Measurements from ENCODE around the gene TPR.

The TPR gene

DNA sequence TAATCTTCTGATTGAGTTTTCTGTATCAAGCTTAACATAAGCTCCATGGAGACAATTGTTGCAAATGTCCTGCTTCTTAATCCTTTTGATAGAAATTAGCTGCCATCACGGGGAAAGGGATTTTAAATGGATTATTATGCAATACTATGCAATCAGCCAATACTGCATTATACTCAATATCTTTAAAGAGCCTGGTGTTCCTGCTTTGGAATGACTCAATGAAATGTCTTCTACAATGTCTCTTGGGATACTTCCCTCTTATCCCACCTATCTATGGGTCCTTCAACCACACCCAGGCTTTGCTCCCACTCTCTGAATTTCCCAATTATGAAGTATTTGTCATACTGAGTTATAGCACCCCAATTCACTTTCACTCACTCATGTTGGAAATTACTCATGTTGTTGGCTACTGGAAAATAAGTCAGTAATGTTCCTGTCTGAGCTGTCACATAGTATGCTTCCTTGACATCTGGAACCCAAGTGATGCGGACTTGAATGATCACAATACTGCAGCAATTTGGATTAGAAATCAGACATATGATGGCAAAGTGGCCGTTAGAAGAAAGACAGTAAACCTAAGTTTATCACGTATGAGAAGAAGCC, 85.0 kb downstream of the TPR start:
- TF ChIP-seq, protein P1, sequence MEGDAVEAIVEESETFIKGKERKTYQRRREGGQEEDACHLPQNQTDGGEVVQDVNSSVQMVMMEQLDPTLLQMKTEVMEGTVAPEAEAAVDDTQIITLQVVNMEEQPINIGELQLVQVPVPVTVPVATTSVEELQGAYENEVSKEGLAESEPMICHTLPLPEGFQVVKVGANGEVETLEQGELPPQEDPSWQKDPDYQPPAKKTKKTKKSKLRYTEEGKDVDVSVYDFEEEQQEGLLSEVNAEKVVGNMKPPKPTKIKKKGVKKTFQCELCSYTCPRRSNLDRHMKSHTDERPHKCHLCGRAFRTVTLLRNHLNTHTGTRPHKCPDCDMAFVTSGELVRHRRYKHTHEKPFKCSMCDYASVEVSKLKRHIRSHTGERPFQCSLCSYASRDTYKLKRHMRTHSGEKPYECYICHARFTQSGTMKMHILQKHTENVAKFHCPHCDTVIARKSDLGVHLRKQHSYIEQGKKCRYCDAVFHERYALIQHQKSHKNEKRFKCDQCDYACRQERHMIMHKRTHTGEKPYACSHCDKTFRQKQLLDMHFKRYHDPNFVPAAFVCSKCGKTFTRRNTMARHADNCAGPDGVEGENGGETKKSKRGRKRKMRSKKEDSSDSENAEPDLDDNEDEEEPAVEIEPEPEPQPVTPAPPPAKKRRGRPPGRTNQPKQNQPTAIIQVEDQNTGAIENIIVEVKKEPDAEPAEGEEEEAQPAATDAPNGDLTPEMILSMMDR (IDR thresholded peaks at IDR 0.05; ENCODE audit: borderline replicate concordance, insufficient read depth, low read depth, low read length) = no peak
- no peak overlapping the region for H3K4me3 ChIP-seq (ENCODE audit: low read depth, low read length)

DNA sequence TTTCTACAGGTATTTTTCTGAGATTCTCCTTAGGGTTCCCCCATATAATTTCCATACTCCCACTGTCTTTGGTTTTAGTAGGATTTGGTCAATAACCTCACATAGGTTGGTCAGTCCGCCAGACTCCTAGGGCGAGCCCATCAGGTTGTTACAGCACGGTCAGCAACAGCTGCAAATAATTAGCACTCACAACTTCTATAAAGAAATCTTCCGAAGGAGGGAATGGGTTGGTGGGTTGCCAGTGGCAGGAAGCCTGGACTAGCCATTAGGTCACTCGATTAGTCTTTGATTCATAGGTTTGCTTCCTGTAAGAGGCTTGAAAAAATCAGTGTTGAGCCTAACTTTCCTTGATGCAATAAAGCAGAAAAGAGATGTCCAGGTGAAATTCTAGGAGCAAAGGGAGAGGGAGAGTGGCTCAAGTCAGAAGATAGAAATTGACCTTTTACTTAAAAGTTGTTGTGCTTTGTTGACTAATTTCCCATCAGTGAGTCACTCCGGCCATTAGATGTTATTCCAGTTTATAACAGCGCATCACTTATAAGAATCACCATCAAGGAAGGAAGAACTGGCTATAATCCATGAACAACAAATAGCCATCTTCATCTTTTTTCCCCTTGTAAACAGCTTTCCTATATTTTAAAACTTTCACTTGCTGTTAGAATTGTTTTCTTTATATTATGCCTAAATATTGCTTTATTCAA, 88.3 kb downstream of the TPR start:
- TF ChIP-seq, protein P1 (IDR thresholded peaks at IDR 0.05; ENCODE audit: borderline replicate concordance, insufficient read depth, low read depth, low read length) = no peak

DNA sequence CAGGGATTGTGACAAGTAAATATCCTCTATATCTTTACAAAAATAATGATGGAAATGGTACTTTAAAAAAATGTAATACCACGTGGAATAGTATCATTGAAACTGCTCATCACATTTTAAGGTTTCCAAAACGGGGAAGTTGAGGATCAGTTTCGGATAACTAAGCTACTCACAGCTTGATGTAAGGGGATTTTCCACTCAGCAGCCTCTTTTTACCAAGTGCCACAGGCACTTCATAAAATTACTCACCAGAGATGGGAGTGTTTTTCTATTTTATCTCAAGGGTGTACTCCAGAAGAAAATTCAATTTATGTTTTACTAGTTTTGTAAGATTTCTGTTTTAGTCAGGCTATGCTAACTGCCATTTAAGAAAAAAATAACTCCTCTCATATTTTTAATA, 91.7 kb downstream of the TPR start:
- TF ChIP-seq, protein P1 (IDR thresholded peaks at IDR 0.05; ENCODE audit: borderline replicate concordance, insufficient read depth, low read depth, low read length) = no peak
- H3K4me3 ChIP-seq (ENCODE audit: low read depth, low read length) = no peak overlapping the region

More for the DNA sequence above, 88.3 kb downstream of the TPR start:
- H3K4me3 ChIP-seq (ENCODE audit: low read depth, low read length) = no peak overlapping the region

DNA sequence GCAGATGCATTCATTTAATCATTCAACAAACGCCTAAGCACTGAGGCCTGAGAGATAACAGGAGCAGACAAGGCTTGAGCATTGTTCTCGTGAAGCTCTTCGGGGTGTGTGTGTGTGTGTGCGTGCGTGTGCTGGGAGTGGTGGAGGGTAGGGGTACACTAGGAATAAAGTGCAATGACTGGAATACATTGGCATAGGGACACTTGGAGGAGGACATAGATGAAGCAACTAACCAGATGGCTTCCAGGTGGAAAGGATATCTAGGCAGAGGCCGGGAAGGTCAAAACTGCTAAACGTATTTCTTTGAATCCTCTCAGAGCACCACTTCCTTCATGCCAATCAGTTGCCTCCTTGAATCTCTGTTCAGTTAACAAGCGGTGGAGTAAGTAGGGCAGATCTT, 92.6 kb downstream of the TPR start:
- TF ChIP-seq, protein P1 (IDR thresholded peaks at IDR 0.05; ENCODE audit: borderline replicate concordance, insufficient read depth, low read depth, low read length) = no peak
- no peak overlapping the region for H3K4me3 ChIP-seq (ENCODE audit: low read depth, low read length)

DNA sequence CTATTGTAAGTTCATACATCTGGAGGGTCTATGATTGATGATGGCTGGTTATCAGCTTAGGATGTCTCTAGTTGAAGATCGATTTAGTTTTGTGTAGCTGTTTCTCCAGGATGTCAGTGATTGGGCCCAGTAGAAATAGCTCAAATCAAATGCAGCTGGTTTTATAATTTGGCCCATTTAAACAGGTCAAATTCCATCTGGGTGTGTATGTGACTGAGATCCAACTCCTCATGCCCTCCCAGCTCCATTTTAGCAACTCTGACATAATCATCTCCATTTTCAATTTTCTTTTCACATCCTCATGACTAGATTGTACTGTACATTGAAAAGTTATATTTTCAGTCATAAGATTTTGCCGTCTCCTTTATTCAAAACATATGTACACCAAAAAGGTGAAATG, 99.2 kb downstream of the TPR start:
- TF ChIP-seq, protein P1 (IDR thresholded peaks at IDR 0.05; ENCODE audit: borderline replicate concordance, insufficient read depth, low read depth, low read length) = no peak

DNA sequence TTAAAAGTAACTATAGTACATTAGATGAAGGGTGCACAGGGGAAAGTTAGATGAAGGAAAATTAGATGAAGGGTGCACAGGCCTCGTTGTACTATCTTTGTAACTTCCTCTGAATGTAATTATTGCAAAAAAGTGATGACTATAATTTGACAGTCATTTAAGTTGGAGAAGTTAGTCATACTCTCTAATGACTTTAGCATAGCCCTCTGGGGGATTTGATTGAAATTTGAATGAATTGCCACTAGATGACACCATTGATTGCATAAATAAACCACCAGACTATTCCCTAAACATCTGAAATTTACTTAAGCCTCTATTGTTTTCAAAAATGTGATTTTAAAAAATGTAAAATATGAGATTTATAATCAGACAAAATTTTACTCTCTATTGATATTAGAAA, 102.6 kb downstream of the TPR start:
- no peak overlapping the region for H3K4me3 ChIP-seq (ENCODE audit: low read depth, low read length)
- TF ChIP-seq, protein P1 (IDR thresholded peaks at IDR 0.05; ENCODE audit: borderline replicate concordance, insufficient read depth, low read depth, low read length) = no peak

More for the DNA sequence above, 99.2 kb downstream of the TPR start:
- H3K4me3 ChIP-seq (ENCODE audit: low read depth, low read length) = no peak overlapping the region

DNA sequence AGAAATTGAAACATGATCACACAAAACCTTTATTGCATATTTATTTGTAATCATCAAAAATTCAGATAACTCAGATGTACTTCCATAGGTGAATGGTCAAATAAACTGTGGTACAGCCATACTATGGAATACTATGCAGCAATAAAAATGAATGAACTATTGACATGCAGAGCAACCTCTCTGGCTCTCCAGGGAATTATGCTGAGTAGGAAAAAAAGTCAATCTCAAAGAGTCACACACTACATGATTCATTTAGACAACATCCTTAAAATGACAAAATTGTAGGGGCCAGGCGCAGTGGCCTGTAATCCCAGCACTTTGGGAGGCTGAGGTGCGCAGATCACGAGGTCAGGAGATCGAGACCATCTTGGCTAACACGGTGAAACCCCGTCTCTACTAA, 104.0 kb downstream of the TPR start:
- no peak overlapping the region for H3K4me3 ChIP-seq (ENCODE audit: low read depth, low read length)
- TF ChIP-seq, protein P1 (IDR thresholded peaks at IDR 0.05; ENCODE audit: borderline replicate concordance, insufficient read depth, low read depth, low read length) = no peak

All from GM12875 (cell line).